TTC549 (cell line): ENCODE data around the gene GALNT18.

Experiments used
- FAIRE-seq: peaks from 2 replicates; lab custom pipeline; 2012; peaks lifted over from hg19 to GRCh38; lab: Jason Lieb, UNC

Gene GALNT18

GRCh38 chr11:11344045-11344444, 277.8 kb downstream of the GALNT18 start:
- no peak for FAIRE-seq

- FAIRE-seq = no peak
These were observed 283.5 kb downstream of the GALNT18 start for GRCh38 chr11:11338304-11338703.

GRCh38 chr11:11336664-11337063, 285.1 kb downstream of the GALNT18 start:
- FAIRE-seq = no peak

- FAIRE-seq = no peak
These were observed 286.8 kb downstream of the GALNT18 start for GRCh38 chr11:11335043-11335442.

GRCh38 chr11:11334607-11335006, 287.2 kb downstream of the GALNT18 start:
- no peak for FAIRE-seq

GRCh38 chr11:11332141-11332710, 289.6 kb downstream of the GALNT18 start:
- no peak for FAIRE-seq

GRCh38 chr11:11329062-11329806, 292.6 kb downstream of the GALNT18 start:
- FAIRE-seq = no peak

- no peak for FAIRE-seq
These were observed 297.7 kb downstream of the GALNT18 start for GRCh38 chr11:11324090-11324489.

GRCh38 chr11:11322101-11322500, 299.7 kb downstream of the GALNT18 start:
- no peak for FAIRE-seq

GRCh38 chr11:11320825-11321224, 301.0 kb downstream of the GALNT18 start:
- FAIRE-seq = no peak

GRCh38 chr11:11318961-11319360, 302.8 kb downstream of the GALNT18 start:
- no peak for FAIRE-seq

- FAIRE-seq = no peak
These were observed 303.3 kb downstream of the GALNT18 start for GRCh38 chr11:11318461-11318860.

- FAIRE-seq = no peak
These were observed 305.1 kb downstream of the GALNT18 start for GRCh38 chr11:11316651-11317230.

- no peak for FAIRE-seq
These were observed 307.7 kb downstream of the GALNT18 start for GRCh38 chr11:11313902-11314692.

GRCh38 chr11:11313426-11313825, 308.4 kb downstream of the GALNT18 start:
- FAIRE-seq = no peak

- FAIRE-seq = no peak
These were observed 309.1 kb downstream of the GALNT18 start for GRCh38 chr11:11312738-11313137.

GRCh38 chr11:11311169-11311568, 310.6 kb downstream of the GALNT18 start:
- FAIRE-seq = no peak

GRCh38 chr11:11309906-11310305, 311.9 kb downstream of the GALNT18 start:
- no peak for FAIRE-seq

GRCh38 chr11:11308249-11308648, 313.6 kb downstream of the GALNT18 start:
- FAIRE-seq = no peak

GRCh38 chr11:11306855-11307254, 314.9 kb downstream of the GALNT18 start:
- FAIRE-seq = no peak

GRCh38 chr11:11304550-11304949, 317.3 kb downstream of the GALNT18 start:
- FAIRE-seq = no peak

- FAIRE-seq = no peak
These were observed 319.2 kb downstream of the GALNT18 start for GRCh38 chr11:11302565-11302964.

GRCh38 chr11:11301212-11301611, 320.6 kb downstream of the GALNT18 start:
- no peak for FAIRE-seq
